ENCODE data around the gene SLC7A14. TPM values are rescaled to one million over a fixed set of nuclear protein-coding genes. Genes with fewer than 3 reads are reported as not detected.

The SLC7A14 gene
- total RNA-seq, 1 experiment from 2014 or later = not detected

- TF ChIP-seq CTCF (IDR thresholded peaks at IDR 0.05 in 2 of 3, conservative IDR thresholded peaks at IDR 0.05 in 1 of 3; ENCODE audit: borderline replicate concordance in 1 of 3, insufficient read depth in 1 of 3, low read depth in 2 of 3, low read length in 2 of 3) (no peak), ZNF274 (IDR thresholded peaks at IDR 0.05; ENCODE audit: low read depth, low read length) (no peak), EZH2phosphoT487 (IDR thresholded peaks at IDR 0.05; ENCODE audit: borderline replicate concordance) (no peak), FOSL1 (IDR thresholded peaks at IDR 0.05; ENCODE audit: low read depth) (no peak), SRF (IDR thresholded peaks at IDR 0.05; ENCODE audit: low read depth) (no peak), EZH2 (IDR thresholded peaks at IDR 0.05) (no peak), YY1 (IDR thresholded peaks at IDR 0.05; ENCODE audit: extremely low read depth, insufficient replicate concordance, low read depth, low read length) (no peak)
Observed at GRCh38 chr3:170621256-170621655, 35.4 kb upstream of the SLC7A14 start (continued).

GRCh38 chr3:170614214-170614966 lies 28.5 kb upstream of the SLC7A14 start:
- Histone ChIP-seq H3K36me3 (ENCODE audit: control insufficient read depth in 1 of 2, insufficient read depth in 2 of 2, low read length in 2 of 2) (no peaks in the 10 kb centered on the region), H3K4me2 (ENCODE audit: low read length) (no peak overlapping the region; the same call in 1 of the 2 replicates), H3K4me3 (replicated peaks in 1 of 2; ENCODE audit: low read depth in 1 of 2, low read length in 2 of 2) (no peak overlapping the region), H3K9me2 (ENCODE audit: insufficient read depth) (no peaks in the 10 kb centered on the region), H3K9me3 (ENCODE audit: control insufficient read depth in 1 of 2, insufficient read depth in 1 of 2, low read depth in 1 of 2, low read length in 2 of 2) (no peaks in the 10 kb centered on the region), H3K4me1 (ENCODE audit: control insufficient read depth in 1 of 2, insufficient read depth in 2 of 2, low read length in 2 of 2) (peaks cover 0 to 6% of the 10 kb centered on the region in 2 experiments; a peak in 2 of 4 replicates), H3K27ac (ENCODE audit: low read depth, low read length) (no peak overlapping the region), H3K9ac (ENCODE audit: low read length) (no peak overlapping the region), H2AFZ (ENCODE audit: low read depth, low read length, poor library complexity, severe bottlenecking) (no peak overlapping the region), H3K79me2 (ENCODE audit: insufficient read depth, low read length) (no peaks in the 10 kb centered on the region), H3K27me3 (ENCODE audit: insufficient read depth, low read length) (no peaks in the 10 kb centered on the region), H4K20me1 (ENCODE audit: insufficient read depth) (no peaks in the 10 kb centered on the region)
- ChIA-PET CTCF (interaction anchor here (1.5 kb wide), 1 partner anchor 85 kb away, joined by 3 read pairs; no protein-coding TSS in a partner anchor), POLR2A (no interaction called here), RAD21 (ENCODE audit: low non-redundant PET in 1 of 2, low total read pairs in 2 of 2, uncharacterized antibody in 2 of 2, unreplicated experiment in 2 of 2) (no interaction called here)
- intact Hi-C loops (cut with micrococcal nuclease) = no loop called here
- DNase-seq (ENCODE audit: low read depth, low spot score) (peak; percentile 6), ATAC-seq (no peak)
- BruUV-seq (replicated peaks) = no TSS peak
- peak; percentile 55 for TF ChIP-seq JUND (IDR thresholded peaks at IDR 0.05)
- TF ChIP-seq SIN3A (IDR thresholded peaks at IDR 0.05; ENCODE audit: low read depth) = no peak
- TF ChIP-seq POLR2AphosphoS5 (IDR thresholded peaks at IDR 0.05; ENCODE audit: low read depth, low read length) = no peak
- no peak; a peak in 1 of 6 replicates for TF ChIP-seq CTCF (IDR thresholded peaks at IDR 0.05 in 2 of 3, conservative IDR thresholded peaks at IDR 0.05 in 1 of 3; ENCODE audit: borderline replicate concordance in 1 of 3, insufficient read depth in 1 of 3, low read depth in 2 of 3, low read length in 2 of 3)
- TF ChIP-seq SP1 (IDR thresholded peaks at IDR 0.05; ENCODE audit: low read depth) = no peak
- no peak for TF ChIP-seq EZH2phosphoT487 (IDR thresholded peaks at IDR 0.05; ENCODE audit: borderline replicate concordance)
- no peak for TF ChIP-seq ZNF274 (IDR thresholded peaks at IDR 0.05; ENCODE audit: low read depth, low read length)
- no peak for TF ChIP-seq CBX3 (IDR thresholded peaks at IDR 0.05; ENCODE audit: low read depth)
- no peak for TF ChIP-seq ELF1 (IDR thresholded peaks at IDR 0.05; ENCODE audit: borderline replicate concordance, low read depth)
- no peak for TF ChIP-seq ZBTB33 (IDR thresholded peaks at IDR 0.05; ENCODE audit: extremely low read depth, insufficient replicate concordance, low read length)
- peak; percentile 42 for TF ChIP-seq FOSL1 (IDR thresholded peaks at IDR 0.05; ENCODE audit: low read depth)
- TF ChIP-seq TCF7L2 (IDR thresholded peaks at IDR 0.05; ENCODE audit: borderline replicate concordance, extremely low read depth, insufficient read depth, insufficient read length) = no peak
- TF ChIP-seq RAD21 (IDR thresholded peaks at IDR 0.05; ENCODE audit: low read depth) = no peak
- TF ChIP-seq, protein P1, sequence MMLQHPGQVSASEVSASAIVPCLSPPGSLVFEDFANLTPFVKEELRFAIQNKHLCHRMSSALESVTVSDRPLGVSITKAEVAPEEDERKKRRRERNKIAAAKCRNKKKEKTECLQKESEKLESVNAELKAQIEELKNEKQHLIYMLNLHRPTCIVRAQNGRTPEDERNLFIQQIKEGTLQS (IDR thresholded peaks at IDR 0.05) = no peak
